ENCODE results near the gene DEFB113.
"Not testable (repeated sequence)": the region's sequence is repeated elsewhere in the genome, so short reads cannot be mapped to it uniquely, and the experiment has no call there.

DEFB113 gene, protein sequence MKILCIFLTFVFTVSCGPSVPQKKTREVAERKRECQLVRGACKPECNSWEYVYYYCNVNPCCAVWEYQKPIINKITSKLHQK

DNA sequence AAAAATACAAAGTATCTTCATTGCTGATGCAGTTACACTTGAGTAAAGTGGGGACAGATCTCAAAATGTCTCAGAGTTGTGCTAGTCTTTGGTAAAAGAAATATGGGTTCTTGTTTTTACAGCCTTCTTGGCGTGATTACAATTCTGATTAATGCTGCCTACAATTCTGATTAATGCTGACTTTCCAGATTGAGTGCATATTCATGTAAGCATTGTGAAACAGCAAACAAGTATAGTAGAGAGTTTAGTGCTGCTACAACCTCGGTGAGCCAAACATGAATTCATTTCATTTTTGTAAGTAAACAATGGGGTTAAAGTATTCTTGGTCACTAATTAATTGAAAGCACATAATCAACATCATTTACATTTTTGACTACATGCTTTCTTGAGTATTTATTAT lies at the start of gene DEFB113:
DEFB113 (minus strand) TSS at position 21 of the 400 bp plus-strand sequence; CDS start at position 21, 0 bp downstream.
- no peak for DNase-seq (ENCODE audit: low spot score)

DNA sequence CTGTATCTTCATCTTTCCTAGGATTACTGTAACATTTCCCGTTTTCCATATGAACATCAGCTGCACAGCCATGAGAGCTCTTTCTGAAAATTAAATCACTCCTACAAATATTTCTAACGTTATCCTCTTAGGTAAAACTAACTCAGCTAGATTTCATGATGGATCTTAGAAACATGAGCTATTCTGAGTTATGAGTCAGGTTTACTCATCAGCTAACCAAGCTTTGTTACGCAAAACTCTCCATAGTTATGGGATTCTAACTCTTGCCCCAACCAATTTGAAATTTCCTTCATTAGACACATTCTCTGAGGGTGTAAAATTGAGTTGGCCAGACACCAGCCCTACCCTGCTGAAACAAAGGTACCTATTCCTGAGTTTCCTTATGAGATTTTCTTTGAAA lies 38.4 kb upstream of the DEFB113 start:
- DNase-seq (ENCODE audit: low spot score): no peak

DNA sequence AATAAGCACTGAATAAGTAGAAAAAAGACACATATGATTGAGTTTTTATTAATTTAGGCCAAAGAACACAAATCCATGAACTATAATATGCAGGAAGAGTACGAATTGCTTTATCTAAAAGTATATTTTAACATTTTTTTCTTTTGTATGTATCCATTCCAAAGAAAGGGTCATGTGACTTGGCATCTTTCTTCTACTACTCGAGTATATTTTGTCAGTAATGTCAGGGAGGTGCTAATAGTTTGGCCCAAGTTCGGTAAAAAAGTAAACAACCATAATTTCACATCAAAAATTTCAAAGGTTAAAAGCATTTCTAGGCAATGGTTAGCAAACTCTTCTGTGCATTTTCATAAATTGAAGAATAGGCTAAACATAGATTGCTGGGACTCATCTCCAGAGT lies 33.7 kb upstream of the DEFB113 start:
- no peak for DNase-seq (ENCODE audit: low spot score)

DNA sequence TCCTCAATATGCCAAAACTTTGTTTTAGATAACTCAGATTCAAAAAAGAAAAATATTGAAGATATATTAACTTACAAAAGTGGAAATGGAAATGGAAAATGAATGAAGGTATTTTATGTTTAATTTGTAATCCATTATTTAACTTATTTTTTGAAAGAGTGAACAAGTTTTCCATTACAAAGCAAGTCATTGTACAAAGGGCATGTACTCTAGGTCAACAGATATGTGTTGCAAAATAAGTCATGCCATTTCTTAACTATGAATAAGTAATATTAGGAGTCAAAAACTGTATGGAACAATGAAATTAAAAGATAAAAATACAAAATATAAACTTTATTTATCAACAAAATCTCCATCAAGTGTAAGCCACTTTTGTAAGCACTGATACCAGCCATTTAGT lies 25.9 kb upstream of the DEFB113 start:
- DNase-seq (ENCODE audit: low spot score): no peak

DNA sequence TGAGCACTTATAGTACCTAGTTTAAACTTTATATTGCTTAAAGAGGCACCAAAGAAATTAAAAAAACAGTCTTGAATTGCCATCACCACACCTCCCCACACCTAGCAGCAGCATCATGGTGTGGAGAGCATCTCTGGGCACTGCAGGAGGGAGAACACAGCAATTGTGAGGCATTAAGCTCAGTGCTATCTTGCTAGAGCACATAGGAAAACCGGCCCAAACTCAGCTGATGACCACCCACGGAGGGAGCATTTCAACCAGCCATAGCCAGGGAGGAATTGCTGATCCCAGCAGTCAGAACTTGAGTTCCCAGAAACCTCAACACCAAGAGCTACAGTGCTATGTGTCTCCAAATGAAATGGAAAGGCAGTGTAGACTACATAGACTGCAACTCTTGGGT lies 19.5 kb upstream of the DEFB113 start:
- DNase-seq (ENCODE audit: low spot score): no peak

DNA sequence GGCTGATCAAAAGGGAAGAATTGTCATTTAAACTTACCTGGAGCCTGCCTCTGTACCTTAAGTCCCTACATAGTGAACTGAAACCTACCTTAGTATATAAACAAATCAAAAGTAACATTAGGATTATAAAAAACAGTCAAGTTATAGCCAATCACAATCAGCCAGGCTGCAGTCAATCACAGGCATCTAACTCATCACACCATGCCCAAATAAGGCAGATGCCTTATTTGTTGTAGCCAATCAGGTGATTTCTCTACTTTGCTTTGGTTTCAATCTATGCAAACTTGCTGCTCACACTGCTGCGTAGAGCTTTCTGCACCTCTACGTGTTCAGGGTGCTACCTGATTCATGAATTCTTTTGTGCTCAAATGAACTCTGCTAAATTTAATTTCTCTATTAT lies 18.3 kb upstream of the DEFB113 start:
- DNase-seq (ENCODE audit: low spot score): no peak

DNA sequence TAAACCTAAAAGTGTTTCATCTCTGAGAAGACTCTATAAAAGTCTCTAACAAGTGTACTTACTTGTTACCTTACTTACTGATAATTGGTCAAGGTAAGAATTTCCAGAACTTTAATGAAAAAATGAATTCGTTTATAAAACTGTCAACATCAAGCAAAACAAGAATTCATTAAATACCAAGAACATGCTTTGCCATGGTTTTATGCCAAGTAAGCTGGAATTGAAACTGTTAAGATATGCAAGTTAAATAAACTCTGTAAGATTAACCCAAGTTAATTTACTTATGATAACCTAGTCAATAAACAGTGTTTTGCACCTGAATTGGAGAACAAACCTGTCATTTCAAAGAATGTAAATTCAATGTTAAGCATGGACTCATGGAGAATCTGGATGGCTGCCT lies 17.1 kb upstream of the DEFB113 start:
- DNase-seq (ENCODE audit: low spot score): no peak

DNA sequence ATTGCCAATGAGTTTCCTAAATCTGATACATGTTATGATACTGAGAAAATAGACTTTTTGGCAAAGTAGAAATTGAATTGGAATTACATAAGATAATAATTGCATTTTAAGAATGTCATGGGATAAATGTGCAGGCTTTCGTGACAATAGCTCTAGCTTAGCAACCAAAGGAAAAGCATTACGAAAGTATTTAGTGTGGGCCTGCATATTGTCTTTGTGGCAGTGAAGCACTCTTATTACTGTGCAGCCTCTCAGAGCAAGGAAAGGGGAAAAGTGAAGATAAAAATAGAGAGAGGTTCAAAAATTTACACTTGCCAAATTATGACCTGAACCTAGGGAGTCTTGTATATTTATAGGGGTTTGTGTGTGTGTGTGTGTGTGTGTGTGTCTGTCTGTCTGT lies 12.6 kb upstream of the DEFB113 start:
- DNase-seq (ENCODE audit: low spot score): no peak

DNA sequence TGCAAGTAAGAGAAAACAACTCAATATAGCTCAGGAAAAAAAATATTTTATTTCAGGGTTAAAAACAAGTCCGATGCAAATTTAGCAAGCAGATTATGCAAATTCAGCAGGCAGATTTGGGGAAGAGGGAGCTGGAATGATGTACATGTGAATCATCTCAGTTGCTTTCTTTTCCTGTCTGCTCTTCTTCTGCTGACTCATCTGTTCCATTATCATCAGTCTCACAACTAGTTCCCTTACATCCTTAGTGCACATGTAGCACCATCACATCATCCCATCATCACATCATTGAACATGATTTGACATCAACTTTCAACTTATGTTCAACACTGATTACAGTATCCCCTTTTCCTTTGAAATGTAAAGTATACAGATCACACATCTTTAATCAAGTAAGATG lies 11.5 kb upstream of the DEFB113 start:
- peak; percentile 1 for DNase-seq (ENCODE audit: low spot score)

DNA sequence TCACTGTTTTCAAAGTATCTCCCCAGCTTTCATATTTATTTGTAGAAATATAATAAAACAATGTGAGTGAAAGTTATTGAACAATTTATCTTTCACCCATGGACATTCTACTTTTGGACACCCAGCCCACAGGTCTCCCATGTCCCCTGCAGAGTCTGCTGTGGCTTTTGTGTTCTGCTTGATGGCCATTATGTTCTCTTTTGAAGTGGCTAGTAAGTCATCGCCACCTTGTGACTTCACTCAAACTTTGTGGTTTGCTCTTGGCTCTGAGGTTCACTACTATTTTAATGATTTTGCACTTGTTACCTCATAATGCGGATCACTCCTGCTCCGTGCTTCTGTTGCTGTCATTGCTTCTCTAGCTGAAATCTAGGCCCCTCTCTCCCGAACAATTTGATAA lies 10.2 kb upstream of the DEFB113 start:
- DNase-seq (ENCODE audit: low spot score): no peak

DNA sequence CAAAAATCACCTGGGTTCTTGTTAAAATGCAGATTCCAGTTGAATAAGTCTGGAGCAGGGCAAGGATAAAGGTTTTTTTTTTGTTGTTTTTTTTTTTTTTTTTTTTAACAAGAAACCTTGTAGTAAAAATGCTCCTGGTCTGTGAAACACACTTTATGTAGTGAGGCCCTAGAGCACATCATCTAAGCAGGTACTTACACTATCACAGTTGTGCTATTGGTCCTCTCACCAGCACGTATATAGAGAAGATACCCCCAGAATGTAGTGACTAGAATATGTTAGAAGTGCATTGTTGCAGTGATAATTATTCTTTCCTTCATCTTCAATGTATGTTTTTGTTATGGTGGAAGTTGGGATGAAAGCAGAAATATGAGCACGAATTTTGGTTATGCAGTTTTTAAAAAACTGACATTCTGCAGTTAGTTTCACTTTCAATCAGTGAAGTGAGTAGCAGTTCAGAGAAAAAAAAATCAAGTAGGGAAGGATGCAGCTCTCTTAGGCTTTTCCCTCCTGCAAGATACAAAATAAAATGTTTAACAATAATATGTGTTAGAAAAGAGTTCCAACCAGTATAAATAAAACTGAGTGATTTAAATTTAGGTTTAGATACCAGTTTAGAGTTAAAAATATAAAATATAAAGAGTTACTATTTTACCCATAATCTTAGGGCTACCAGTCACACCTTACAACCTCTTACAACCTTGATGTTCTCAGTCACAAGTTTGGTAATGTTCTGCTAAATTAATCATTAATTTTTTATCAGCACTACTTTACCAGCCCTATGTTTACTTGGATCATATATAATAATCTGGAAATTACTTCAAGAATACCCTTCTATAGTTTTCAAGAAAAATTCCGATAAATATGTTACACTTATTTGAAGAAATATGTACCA lies 9.2 kb upstream of the DEFB113 start:
- no peak for DNase-seq (ENCODE audit: low spot score)

DNA sequence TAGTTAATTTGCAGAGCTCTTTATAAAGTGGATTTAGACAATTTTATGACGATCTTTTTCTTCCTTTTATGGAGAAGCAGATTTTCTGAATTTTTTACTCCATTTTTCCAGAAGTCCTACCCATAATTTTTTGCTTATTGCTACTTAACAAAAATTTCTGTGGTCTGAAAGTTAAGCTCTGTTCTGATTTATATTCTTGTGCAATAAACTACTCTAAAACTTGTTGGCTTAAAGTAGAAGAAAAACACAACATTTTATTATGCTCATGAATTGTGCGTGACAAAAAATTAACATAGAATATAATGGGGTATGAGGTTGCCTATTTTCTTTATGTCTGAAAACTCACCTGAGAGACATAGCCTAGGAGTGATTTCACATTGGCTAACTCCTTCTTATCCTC lies 2.6 kb downstream of the DEFB113 start:
- no peak for DNase-seq (ENCODE audit: low spot score)

DNA sequence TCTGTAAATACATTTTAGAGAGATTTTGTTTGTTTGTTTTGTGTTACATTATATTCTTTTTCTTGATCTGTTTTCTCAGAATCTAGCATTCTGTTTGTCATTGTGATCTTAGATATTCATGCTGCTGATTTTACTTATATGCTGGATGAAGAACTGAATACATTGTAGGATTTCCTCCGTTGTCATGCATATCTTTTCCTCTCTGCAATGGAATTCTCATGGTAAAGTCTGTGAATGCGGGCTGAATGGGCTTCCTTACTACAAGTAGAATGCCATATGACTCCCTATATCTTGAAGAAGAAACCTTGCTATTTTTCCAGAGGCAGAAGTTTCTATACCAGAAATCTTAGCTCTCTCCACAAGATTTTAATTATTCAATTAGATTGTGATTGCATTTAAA lies 3.1 kb downstream of the DEFB113 start:
- DNase-seq (ENCODE audit: low spot score): no peak

DNA sequence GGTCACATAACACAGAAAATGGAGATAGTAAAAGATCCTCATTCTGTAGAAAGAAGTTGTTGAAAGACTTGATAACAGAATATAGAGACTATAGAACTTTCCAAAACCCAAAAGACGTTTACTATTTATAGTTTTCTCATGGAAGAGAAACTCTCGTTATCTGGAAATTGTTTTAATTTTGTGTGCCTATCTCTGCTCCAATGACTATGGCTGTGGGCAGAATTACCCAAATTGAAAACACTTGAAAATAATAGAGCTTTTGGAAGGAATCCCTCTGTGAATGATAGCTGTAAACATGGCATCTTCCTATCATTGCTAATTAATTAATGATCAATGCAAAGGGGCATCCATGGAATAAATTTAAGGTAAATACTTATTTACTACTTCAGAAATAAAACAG lies 5.4 kb downstream of the DEFB113 start, which contains the start of gene DEFB114:
DEFB114 (minus strand) TSS at position 101 of the 400 bp plus-strand sequence; CDS start at position 42, 59 bp downstream.
- no peak for DNase-seq (ENCODE audit: low spot score)

DNA sequence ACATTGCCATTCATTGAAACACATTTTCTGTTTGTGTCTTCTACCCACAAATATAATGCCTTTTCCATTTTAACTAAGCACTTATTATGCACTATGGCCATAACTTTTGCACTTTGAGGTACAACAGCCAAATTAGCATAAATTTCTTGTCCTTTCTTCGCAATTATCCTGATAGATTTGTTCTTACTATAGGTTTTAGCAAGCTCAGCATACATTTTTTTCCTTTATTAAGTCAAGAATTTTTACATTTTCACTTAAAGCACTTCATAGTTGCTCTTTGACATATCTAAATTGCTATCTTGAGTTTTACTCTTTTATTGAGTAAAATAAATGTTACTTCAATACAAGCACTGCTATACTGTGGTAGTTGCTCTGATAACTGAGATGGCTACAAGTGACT lies 11.2 kb downstream of the DEFB113 start:
- no peak for DNase-seq (ENCODE audit: low spot score)

DNA sequence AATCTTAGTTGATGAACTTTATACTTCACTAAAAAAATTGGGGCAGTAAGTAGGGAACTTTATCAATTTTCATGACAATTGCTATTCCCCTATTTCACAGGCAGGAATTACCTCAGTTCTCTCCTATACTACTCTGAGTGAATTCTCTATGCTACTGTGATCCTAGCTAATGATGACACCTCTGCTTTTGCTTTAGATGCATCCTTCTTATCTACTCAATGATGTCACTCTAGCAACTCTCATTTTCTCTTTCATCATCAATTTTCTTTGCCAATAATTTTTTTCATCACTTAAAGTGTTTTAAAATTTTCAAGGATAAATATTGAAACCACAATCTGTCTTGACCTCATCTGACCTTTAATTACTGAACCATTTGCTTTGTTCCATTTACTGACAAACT lies 13.6 kb downstream of the DEFB113 start:
- no peak for DNase-seq (ENCODE audit: low spot score)

DNA sequence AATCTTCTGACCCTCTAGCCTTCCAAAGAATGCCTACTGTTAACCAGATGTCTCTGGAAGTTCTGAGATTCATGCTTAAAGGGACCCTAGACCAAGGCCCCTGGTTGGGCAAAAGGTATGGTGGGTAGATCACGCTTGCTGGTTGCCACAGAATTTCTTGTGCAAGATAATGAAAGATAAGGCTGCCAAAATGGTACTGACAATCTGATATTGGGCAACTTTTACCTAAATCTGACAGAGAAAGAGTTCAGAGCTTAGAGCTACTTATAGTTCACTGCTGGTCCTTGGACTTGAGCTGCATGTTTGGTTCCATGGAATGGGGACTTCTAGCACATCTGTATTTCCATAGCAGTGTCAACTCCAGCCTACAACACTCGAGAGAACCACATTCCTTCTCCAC lies 17.5 kb downstream of the DEFB113 start:
- DNase-seq (ENCODE audit: low spot score): no peak

DNA sequence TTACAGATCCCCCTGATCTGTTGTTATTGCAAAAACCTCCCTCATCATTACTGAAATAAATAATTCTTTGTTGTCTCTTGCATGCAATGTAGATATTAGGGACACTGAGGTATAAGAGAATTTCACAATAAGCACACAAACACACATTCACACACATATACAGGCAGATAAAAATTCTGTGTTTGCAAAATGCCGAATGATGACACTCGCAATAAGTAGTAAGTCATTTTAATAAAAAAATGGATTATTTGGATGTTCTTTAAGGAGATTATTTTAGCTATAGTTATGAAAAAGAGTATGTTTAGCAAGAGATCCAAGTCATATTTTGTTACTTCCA lies 19.0 kb downstream of the DEFB113 start:
- no peak for DNase-seq (ENCODE audit: low spot score)

DNA sequence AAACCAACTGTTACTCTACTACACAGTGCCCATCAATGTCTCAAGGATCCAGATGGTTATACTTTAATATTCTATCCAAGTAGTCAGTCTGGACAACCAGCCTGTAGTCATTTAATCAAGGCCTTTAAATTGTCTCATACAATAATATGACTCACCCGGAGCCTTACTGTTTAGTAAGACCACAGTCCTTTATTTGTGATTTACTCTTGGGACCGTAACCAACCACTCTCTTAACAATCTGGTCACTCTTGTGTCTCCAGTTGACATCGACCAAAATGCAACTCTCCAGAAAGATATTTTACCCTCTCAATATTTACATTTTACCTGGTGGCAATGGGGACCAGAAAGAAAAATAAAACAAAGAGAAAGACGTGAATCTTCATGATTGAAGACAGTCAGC lies 20.4 kb downstream of the DEFB113 start:
- DNase-seq (ENCODE audit: low spot score): no peak

DNA sequence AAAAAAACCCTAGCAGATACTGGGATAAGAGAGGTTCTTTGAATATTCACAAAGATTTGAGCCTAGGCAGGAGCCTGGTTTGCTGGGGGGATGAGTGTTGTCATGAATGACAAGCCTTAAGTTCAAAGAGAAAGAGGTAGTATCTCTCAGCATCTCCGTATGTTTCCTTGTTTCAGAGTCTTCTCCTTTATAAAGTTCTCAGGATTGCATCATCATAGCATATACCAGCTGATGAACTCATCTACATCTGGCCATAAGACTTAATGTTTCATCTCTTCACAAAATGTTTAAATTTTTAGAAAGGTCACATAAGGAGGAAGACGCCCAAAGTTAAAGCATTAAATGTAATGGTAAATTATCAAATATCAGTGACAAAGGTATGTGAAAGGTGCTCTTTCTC lies 22.6 kb downstream of the DEFB113 start:
- no peak for DNase-seq (ENCODE audit: low spot score)

DNA sequence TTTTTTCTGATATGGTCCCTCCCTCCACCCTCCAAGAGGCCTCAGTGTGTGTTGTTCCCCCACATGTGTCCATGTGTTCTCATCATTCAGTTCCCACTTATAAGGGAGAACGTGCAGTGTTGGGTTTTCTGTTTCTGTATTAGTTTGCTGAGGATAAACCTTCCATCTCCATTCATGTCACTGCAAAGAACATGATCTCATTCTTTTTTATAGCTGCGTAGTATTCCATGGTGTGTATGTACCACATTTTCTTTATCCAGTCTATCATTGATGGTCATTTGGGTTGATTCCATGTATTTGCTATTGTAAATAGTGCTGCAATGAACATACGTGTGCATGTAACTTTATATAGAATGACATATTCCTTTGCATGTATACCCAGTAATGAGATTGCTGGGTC lies 25.4 kb downstream of the DEFB113 start:
- DNase-seq (ENCODE audit: low spot score): not testable (repeated sequence)

DNA sequence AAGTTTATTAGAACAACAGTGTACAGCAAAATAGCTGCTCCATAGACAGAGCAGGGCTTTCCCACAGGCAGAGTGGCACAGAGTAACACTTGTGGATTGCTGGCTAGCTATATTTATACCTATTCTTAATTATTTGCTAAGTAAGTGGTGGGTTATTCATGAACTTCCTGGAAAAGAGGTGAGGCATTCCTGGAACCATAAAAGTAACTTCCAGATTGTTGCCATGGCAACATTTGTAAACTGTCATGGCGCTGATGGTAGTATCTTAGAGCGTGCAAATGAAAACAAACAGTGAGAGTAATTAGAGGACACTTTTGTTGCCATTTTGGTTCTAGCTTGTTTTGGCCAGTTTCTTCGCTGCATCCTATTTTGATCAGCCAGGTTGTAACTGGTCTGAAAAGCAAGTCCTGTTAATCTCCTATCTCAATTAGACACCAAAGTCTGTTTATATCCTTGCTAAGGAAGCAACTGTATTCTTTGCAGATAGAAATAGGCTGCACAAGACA lies 29.4 kb downstream of the DEFB113 start:
- DNase-seq (ENCODE audit: low spot score): no peak

DNA sequence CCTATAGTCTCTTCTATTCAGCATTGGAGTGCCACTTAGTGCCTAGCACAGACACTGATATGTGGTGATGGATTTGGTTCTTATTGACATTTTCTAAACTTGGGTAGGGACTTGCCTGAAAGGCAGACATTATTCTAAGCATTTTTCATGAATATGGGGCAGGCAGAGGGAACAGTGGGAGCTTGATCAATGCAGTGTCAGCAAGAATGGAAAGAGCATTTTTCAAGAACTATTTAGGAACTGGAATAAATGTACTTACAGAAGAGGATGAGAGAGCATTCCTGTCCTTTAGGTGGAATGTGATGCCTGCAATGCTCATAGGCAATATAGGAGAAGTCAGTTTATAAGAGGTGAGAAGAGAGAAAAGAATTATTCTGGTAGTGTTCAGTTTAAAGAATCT lies 31.6 kb downstream of the DEFB113 start:
- DNase-seq (ENCODE audit: low spot score): no peak

DNA sequence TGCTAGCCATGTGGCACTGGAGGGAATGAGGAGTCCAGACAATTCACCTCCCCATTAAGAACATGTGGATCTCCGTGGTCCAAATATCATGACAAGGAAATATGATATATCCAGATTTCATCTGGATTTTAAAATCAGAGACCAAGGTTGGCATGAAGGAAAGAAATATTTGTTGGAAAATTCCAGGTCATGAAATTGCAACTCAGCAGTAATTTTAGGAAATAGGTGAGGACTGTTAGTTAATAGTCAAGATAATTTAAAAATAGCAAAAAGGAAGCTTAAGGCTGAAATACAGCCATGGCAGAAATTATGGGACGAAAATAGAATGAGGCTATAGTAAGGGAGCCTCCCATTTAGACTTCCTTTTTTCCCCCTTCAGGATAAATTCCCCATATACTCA lies 32.4 kb downstream of the DEFB113 start:
- DNase-seq (ENCODE audit: low spot score): no peak

All from activated CD4-positive, alpha-beta T cell treated with anti-CD3 and anti-CD28 coated beads, Interleukin-2, Interleukin-4, amounts not matched to agents 100 ng/mL and 50 ng/mL, durations not matched to agents 16 hours and 8 hours (primary cell).